ENCODE data around the gene IFNL2. TPM values are rescaled to one million over a fixed set of nuclear protein-coding genes. Genes with fewer than 3 reads are reported as not detected.

The IFNL2 gene
- total and polyA plus RNA-seq, 2 donors (not counting 3 experiments of a cell fraction or from before 2014, with no cell fraction given), result not detected

- Histone ChIP-seq H4K20me1 (replicated peaks; ENCODE audit: control insufficient read depth, extremely low read depth, insufficient read depth, low read length) (no peaks in the 10 kb centered on the region), H3K79me2 (ENCODE audit: control insufficient read depth, insufficient read depth, low read length) (no peaks in the 10 kb centered on the region), H3K4me3 (replicated peaks in 1 of 3; ENCODE audit: insufficient read depth in 1 of 3, low read depth in 1 of 3, low read length in 3 of 3) (no peak overlapping the region), H3K27ac (ENCODE audit: insufficient read depth, low read depth, low read length) (no peak overlapping the region), H3K4me2 (ENCODE audit: insufficient read depth, low read length) (no peak overlapping the region), H2AFZ (ENCODE audit: low read depth, low read length) (no peak overlapping the region), H3K27me3 (ENCODE audit: control insufficient read depth in 2 of 2, insufficient read depth in 2 of 2, low read length in 2 of 2) (no peaks in the 10 kb centered on the region), H3K9ac (replicated peaks; ENCODE audit: extremely low read depth, insufficient read depth, low read length) (no peak overlapping the region), H3K4me1 (ENCODE audit: control insufficient read depth, extremely low read depth, insufficient read depth, low read length) (no peaks in the 10 kb centered on the region), H3K9me1 (replicated peaks; ENCODE audit: control insufficient read depth, extremely low read depth, insufficient read depth, low read length) (no peaks in the 10 kb centered on the region), H3K9me3 (replicated peaks; ENCODE audit: control insufficient read depth, insufficient read depth, low read length) (no peaks in the 10 kb centered on the region), H3K36me3 (ENCODE audit: control insufficient read depth in 2 of 2, extremely low read depth in 1 of 2, insufficient read depth in 2 of 2, low read length in 2 of 2) (no peaks in the 10 kb centered on the region)
- ChIA-PET POLR2A (no interaction called here), CTCF (no interaction called here)
- TF ChIP-seq POLR2AphosphoS5 (IDR thresholded peaks at IDR 0.05; ENCODE audit: insufficient read depth, low read depth, low read length), result no peak
- no peak for TF ChIP-seq MAX (IDR thresholded peaks at IDR 0.05; ENCODE audit: insufficient read depth, insufficient read length)
- TF ChIP-seq FOS (IDR thresholded peaks at IDR 0.05; ENCODE audit: borderline replicate concordance, insufficient read depth, low read length), result no peak
- TF ChIP-seq MYC (IDR thresholded peaks at IDR 0.05; ENCODE audit: low read depth, low read length), result no peak
- TF ChIP-seq JUN (IDR thresholded peaks at IDR 0.05; ENCODE audit: borderline replicate concordance, insufficient read depth, insufficient read length, low read depth), result no peak
- no peak for TF ChIP-seq POLR2A (IDR thresholded peaks at IDR 0.05; ENCODE audit: low read depth, low read length)
- intact Hi-C loops (cut with micrococcal nuclease) (no loop called here), dilution Hi-C loops (cut with MboI; ENCODE audit: extremely low pct_ligation_motif_present, low sequenced_read_pairs) (no loop called here)
- DNase-seq (ENCODE audit: low read depth, low spot score) (no peak), FAIRE-seq (no peak)
- no TSS peak for BruUV-seq (replicated peaks)
Observed at GRCh38 chr19:39232708-39233107, 35.5 kb upstream of the IFNL2 start.

DNA sequence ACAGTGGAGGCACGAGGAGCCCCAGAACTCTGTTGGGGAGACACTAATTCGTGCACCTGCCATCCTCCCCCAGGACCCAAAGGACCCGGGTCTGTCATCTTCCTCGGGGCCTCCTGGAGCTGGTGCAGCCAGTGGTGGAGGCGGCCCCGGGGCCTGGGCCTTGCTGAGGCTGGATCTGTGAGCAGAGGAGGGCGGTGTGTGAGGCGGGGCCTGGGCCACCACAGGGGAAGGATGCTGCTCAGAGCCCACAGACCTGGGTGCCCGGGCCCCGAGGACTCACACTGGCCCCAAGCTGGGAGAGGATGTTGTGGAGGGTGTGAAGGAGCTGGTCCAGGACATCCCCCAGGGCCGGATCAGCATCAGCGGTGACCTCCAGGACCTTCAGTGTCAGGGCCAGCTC lies 31.7 kb upstream of the IFNL2 start:
- Histone ChIP-seq H3K9ac (replicated peaks; ENCODE audit: extremely low read depth, insufficient read depth, low read length) (no peak overlapping the region), H3K79me2 (ENCODE audit: control insufficient read depth, insufficient read depth, low read length) (no peaks in the 10 kb centered on the region), H3K9me1 (replicated peaks; ENCODE audit: control insufficient read depth, extremely low read depth, insufficient read depth, low read length) (no peaks in the 10 kb centered on the region), H3K27ac (ENCODE audit: insufficient read depth, low read depth, low read length) (no peak overlapping the region), H3K4me1 (ENCODE audit: control insufficient read depth, extremely low read depth, insufficient read depth, low read length) (no peaks in the 10 kb centered on the region), H3K36me3 (ENCODE audit: control insufficient read depth in 2 of 2, extremely low read depth in 1 of 2, insufficient read depth in 2 of 2, low read length in 2 of 2) (no peaks in the 10 kb centered on the region), H3K27me3 (ENCODE audit: control insufficient read depth in 2 of 2, insufficient read depth in 2 of 2, low read length in 2 of 2) (no peaks in the 10 kb centered on the region), H3K4me3 (replicated peaks in 1 of 3; ENCODE audit: insufficient read depth in 1 of 3, low read depth in 1 of 3, low read length in 3 of 3) (no peak overlapping the region), H4K20me1 (replicated peaks; ENCODE audit: control insufficient read depth, extremely low read depth, insufficient read depth, low read length) (no peaks in the 10 kb centered on the region), H3K4me2 (ENCODE audit: insufficient read depth, low read length) (no peak overlapping the region), H2AFZ (ENCODE audit: low read depth, low read length) (no peak overlapping the region), H3K9me3 (replicated peaks; ENCODE audit: control insufficient read depth, insufficient read depth, low read length) (no peaks in the 10 kb centered on the region)
- intact Hi-C loops (cut with micrococcal nuclease), result no loop called here
- FAIRE-seq, result no peak
- ChIA-PET POLR2A (no interaction called here), CTCF (interaction anchor here (0.7 kb wide), 1 partner anchor 16 kb away, joined by 3 read pairs; no protein-coding TSS in a partner anchor)
- DNase-seq (ENCODE audit: low read depth, low spot score), result no peak
- TF ChIP-seq EZH2 (IDR thresholded peaks at IDR 0.05; ENCODE audit: borderline replicate concordance, low read depth, low read length, severe bottlenecking), result no peak
- TF ChIP-seq MAX (IDR thresholded peaks at IDR 0.05; ENCODE audit: insufficient read depth, insufficient read length), result no peak
- TF ChIP-seq MYC (IDR thresholded peaks at IDR 0.05; ENCODE audit: low read depth, low read length), result no peak
- no peak for TF ChIP-seq POLR2A (IDR thresholded peaks at IDR 0.05; ENCODE audit: low read depth, low read length)
- TF ChIP-seq JUN (IDR thresholded peaks at IDR 0.05; ENCODE audit: borderline replicate concordance, insufficient read depth, insufficient read length, low read depth), result no peak
- no peak for TF ChIP-seq GATA2 (IDR thresholded peaks at IDR 0.05; ENCODE audit: insufficient read depth, insufficient read length, low read depth, low read length)
- no peak for TF ChIP-seq CTCF (IDR thresholded peaks at IDR 0.05; ENCODE audit: extremely low read depth in 1 of 2, insufficient read depth in 1 of 2, low read depth in 1 of 2, low read length in 2 of 2)
- no peak for TF ChIP-seq POLR2AphosphoS5 (IDR thresholded peaks at IDR 0.05; ENCODE audit: insufficient read depth, low read depth, low read length)
- no peak for TF ChIP-seq FOS (IDR thresholded peaks at IDR 0.05; ENCODE audit: borderline replicate concordance, insufficient read depth, low read length)
- dilution Hi-C loops (cut with MboI; ENCODE audit: extremely low pct_ligation_motif_present, low sequenced_read_pairs), result no loop called here
- no TSS peak for BruUV-seq (replicated peaks)

Data from endothelial cell of umbilical vein (primary cell).